GM18868 (cell line): Measurements from ENCODE around the gene NELFA.

Experiments
- ATAC-seq: cut with Tn5 transposase; IDR thresholded peaks from one replicate; pipeline ENCODE4 v1.9.1; 2021; ENCODE audit warnings: mild to moderate bottlenecking, moderate library complexity; ENCODE audit not compliant: unreplicated experiment

NELFA gene

GRCh38 chr4:1983053-1983845 is 25.5 kb downstream of the NELFA start:
- no peak for ATAC-seq

GRCh38 chr4:1982124-1983052 is 26.4 kb downstream of the NELFA start:
- no peak for ATAC-seq

GRCh38 chr4:1981251-1982058 is 27.3 kb downstream of the NELFA start:
- no peak for ATAC-seq

- ATAC-seq, result no peak
Measured at GRCh38 chr4:1980561-1981041, 28.2 kb downstream of the NELFA start.

GRCh38 chr4:1979477-1980196 is 29.1 kb downstream of the NELFA start:
- ATAC-seq, result no peak

GRCh38 chr4:1978741-1979476 is 29.9 kb downstream of the NELFA start:
- ATAC-seq, result no peak

GRCh38 chr4:1978226-1978625 is 30.5 kb downstream of the NELFA start:
- ATAC-seq, result no peak

GRCh38 chr4:1976416-1977352 is 32.1 kb downstream of the NELFA start:
- ATAC-seq, result no peak

- ATAC-seq, result no peak
Measured at GRCh38 chr4:1975880-1976279, 32.9 kb downstream of the NELFA start.

- no peak for ATAC-seq
Measured at GRCh38 chr4:1975391-1975801, 33.4 kb downstream of the NELFA start.

GRCh38 chr4:1974840-1975239 is 33.9 kb downstream of the NELFA start:
- no peak for ATAC-seq

GRCh38 chr4:1973661-1974060 is 35.1 kb downstream of the NELFA start:
- no peak for ATAC-seq

- ATAC-seq, result no peak
Measured at GRCh38 chr4:1973218-1973617, 35.6 kb downstream of the NELFA start.

GRCh38 chr4:1972414-1972813 is 36.4 kb downstream of the NELFA start:
- no peak for ATAC-seq

- ATAC-seq, result no peak
Measured at GRCh38 chr4:1971456-1972200, 37.1 kb downstream of the NELFA start.

- ATAC-seq, result no peak
Measured at GRCh38 chr4:1970926-1971325, 37.8 kb downstream of the NELFA start.

- no peak for ATAC-seq
Measured at GRCh38 chr4:1969928-1970723, 38.6 kb downstream of the NELFA start.
